Gastrocnemius medialis (tissue), 4 donors: ENCODE measurements around the gene NLRP9. TPM values are rescaled to one million over a fixed set of nuclear protein-coding genes. Genes with fewer than 3 reads are reported as not detected.
"Not testable (repeated sequence)": the region's sequence is repeated elsewhere in the genome, so short reads cannot be mapped to it uniquely, and the experiment has no call there.

ENCODE experiments used
- ATAC-seq, 2 donors: fragments of 150-250 bp; one replicate each; pipeline ENCODE4 v1.9.1; 2016
- DNase-seq, 2 donors: peaks; one replicate each; pipeline ENCODE4 v3.0.0-alpha.2; 2019
- H3K27ac ChIP-seq, 4 donors: fragments of 200-600 bp; sonication (generic); 1 replicate in 1 of 4; 2 replicates in 3 of 4; pipeline ENCODE4 v1.5.1; 2016 to 2018; ENCODE audit warnings: mild to moderate bottlenecking in 2 of 4, moderate library complexity in 1 of 4
- H3K27me3 ChIP-seq, 3 donors: fragments of 200-600 bp; sonication (generic) in 2 of 3; 1 replicate in 1 of 3; 2 replicates in 2 of 3; pipeline versions ENCODE4 v1.5.1 to v1.6.0; 2016 to 2019; ENCODE audit warnings: mild to moderate bottlenecking in 1 of 3, moderate library complexity in 1 of 3
- H3K36me3 ChIP-seq, 2 donors: fragments of 200-600 bp; sonication (generic) in 1 of 2; one replicate each; pipeline ENCODE4 v1.5.1; 2017 to 2018
- H3K4me1 ChIP-seq, 2 donors: fragments of 200-600 bp; sonication (generic) in 1 of 2; one replicate each; pipeline ENCODE4 v1.5.1; 2016 to 2017; ENCODE audit warnings: mild to moderate bottlenecking in 2 of 2
- H3K4me3 ChIP-seq, 4 donors: fragments of 200-600 bp; sonication (generic) in 3 of 4; 1 replicate in 1 of 4; 2 replicates in 3 of 4; pipeline ENCODE4 v1.5.1; 2016 to 2019; ENCODE audit warnings: mild to moderate bottlenecking in 2 of 4
- H3K9me3 ChIP-seq, 3 donors: fragments of 200-600 bp; sonication (generic) in 2 of 3; 1 replicate in 1 of 3; 2 replicates in 2 of 3; pipeline ENCODE4 v1.5.1; 2016 to 2019
- POLR2A ChIP-seq, 2 donors: fragments of 450-650 bp; IDR thresholded peaks; one replicate each; pipeline ENCODE4 v1.6.1; 2017; ENCODE audit warnings: antibody characterized with exemption in 2 of 2, mild to moderate bottlenecking in 2 of 2, moderate library complexity in 2 of 2
- in situ Hi-C, 4 donors: fragments of 200-750 bp; cut with MboI; loops; one replicate each; pipeline versions ENCODE4 v1.15.0 to v1.8.0; 2017; ENCODE audit warnings: low sequenced_read_pairs in 4 of 4
- intact Hi-C: fragments of 100-400 bp; cut with DNase I; formaldehyde crosslinking; loops from one replicate; pipeline ENCODE4 v1.15.1; 2023; ENCODE audit warnings: low total_unique reads
- total RNA-seq, 4 donors: library from RNA; depleted of rRNA; stranded (reverse); fragments of >200 nt; gene quantifications; one replicate each; pipeline versions ENCODE4 v1.1.0 to v1.2.3, GENCODE V29; 2016
- TF ChIP-seq, protein P1 (sequence below), 5 experiments: fragments of 450-650 bp in 3 of 5; fragments of 200-600 bp in 2 of 5; sonication (generic) in 2 of 5; IDR thresholded peaks in 4 of 5; conservative IDR thresholded peaks in 1 of 5; 1 replicate in 4 of 5; 2 replicates in 1 of 5; pipeline ENCODE4 v1.5.1; 2016 to 2019; ENCODE audit warnings: antibody characterized with exemption in 5 of 5, mild to moderate bottlenecking in 3 of 5, moderate library complexity in 3 of 5

Gene NLRP9
- not detected for total RNA-seq

- Histone ChIP-seq H3K9me3 (no peaks in the 10 kb centered on the region), H3K4me3 (no peak within 1 kb of the TSS), H3K4me1 (no peaks in the 10 kb centered on the region), H3K27ac (no peak within 1 kb of the TSS), H3K36me3 (no peaks in the 10 kb centered on the region), H3K27me3 (no peaks in the 10 kb centered on the region)
- intact Hi-C loops (no loop called here), in situ Hi-C loops (no loop called here)
- ATAC-seq (no peak), DNase-seq (no peak)
- TF ChIP-seq, protein P1, sequence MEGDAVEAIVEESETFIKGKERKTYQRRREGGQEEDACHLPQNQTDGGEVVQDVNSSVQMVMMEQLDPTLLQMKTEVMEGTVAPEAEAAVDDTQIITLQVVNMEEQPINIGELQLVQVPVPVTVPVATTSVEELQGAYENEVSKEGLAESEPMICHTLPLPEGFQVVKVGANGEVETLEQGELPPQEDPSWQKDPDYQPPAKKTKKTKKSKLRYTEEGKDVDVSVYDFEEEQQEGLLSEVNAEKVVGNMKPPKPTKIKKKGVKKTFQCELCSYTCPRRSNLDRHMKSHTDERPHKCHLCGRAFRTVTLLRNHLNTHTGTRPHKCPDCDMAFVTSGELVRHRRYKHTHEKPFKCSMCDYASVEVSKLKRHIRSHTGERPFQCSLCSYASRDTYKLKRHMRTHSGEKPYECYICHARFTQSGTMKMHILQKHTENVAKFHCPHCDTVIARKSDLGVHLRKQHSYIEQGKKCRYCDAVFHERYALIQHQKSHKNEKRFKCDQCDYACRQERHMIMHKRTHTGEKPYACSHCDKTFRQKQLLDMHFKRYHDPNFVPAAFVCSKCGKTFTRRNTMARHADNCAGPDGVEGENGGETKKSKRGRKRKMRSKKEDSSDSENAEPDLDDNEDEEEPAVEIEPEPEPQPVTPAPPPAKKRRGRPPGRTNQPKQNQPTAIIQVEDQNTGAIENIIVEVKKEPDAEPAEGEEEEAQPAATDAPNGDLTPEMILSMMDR (IDR thresholded peaks at IDR 0.05 in 4 of 5, conservative IDR thresholded peaks at IDR 0.05 in 1 of 5) = no peak
- TF ChIP-seq POLR2A (IDR thresholded peaks at IDR 0.05) = no peak
Observed at GRCh38 chr19:55738302-55738701, at the start of gene NLRP9. NLRP9 (minus strand) TSS chr19:55738402; CDS start chr19:55738374, 28 bp downstream.

DNA sequence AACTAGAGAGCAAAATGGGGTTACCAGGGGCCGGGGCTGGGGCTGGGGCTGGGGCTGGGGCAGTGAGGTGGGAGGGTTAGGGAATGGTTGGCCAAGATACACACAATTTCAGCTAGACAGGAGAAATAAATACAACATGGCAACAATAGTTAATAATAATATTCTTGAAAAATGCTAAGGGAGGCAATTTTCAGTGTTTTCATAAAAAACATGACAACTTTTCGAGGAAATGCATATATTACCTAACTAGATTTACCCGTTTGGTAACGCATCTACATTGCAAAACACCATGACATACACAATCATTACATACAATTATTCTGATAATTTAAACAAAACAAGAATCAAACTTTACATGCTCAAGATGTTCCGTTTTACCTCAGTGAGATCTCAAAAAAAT is 42.9 kb upstream of the NLRP9 start:
- TF ChIP-seq, protein P1 (IDR thresholded peaks at IDR 0.05 in 4 of 5, conservative IDR thresholded peaks at IDR 0.05 in 1 of 5) = no peak
- TF ChIP-seq POLR2A (IDR thresholded peaks at IDR 0.05) = no peak
- no peaks in the 10 kb centered on the region for H3K27me3 ChIP-seq

DNA sequence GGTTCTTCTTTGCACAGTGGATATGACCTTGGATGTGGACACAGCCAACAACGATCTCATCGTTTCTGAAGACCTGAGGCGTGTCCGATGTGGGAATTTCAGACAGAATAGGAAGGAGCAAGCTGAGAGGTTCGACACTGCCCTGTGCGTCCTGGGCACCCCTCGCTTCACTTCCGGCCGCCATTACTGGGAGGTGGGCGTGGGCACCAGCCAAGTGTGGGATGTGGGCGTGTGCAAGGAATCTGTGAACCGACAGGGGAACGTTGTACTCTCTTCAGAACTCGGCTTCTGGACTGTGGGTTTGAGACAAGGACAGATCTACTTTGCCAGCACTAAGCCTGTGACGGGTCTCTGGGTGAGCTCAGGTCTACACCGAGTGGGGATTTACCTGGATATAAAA is 40.1 kb upstream of the NLRP9 start:
- ATAC-seq = no peak
- no peaks in the 10 kb centered on the region for H3K9me3 ChIP-seq
- H3K36me3 ChIP-seq = no peaks in the 10 kb centered on the region
- no peak overlapping the region for H3K4me3 ChIP-seq
- intact Hi-C loops = no loop called here
- in situ Hi-C loops = no loop called here
- no peak for DNase-seq
- H3K27me3 ChIP-seq = no peaks in the 10 kb centered on the region
- H3K27ac ChIP-seq = no peak overlapping the region
- no peaks in the 10 kb centered on the region for H3K4me1 ChIP-seq
- no peak for TF ChIP-seq POLR2A (IDR thresholded peaks at IDR 0.05)
- TF ChIP-seq, protein P1 (IDR thresholded peaks at IDR 0.05 in 4 of 5, conservative IDR thresholded peaks at IDR 0.05 in 1 of 5) = no peak

More for the DNA sequence above, 42.9 kb upstream of the NLRP9 start:
- Histone ChIP-seq H3K9me3 (no peaks in the 10 kb centered on the region), H3K4me1 (no peaks in the 10 kb centered on the region), H3K4me3 (no peak overlapping the region), H3K36me3 (no peaks in the 10 kb centered on the region), H3K27ac (no peak overlapping the region)
- DNase-seq (no peak), ATAC-seq (no peak)
- intact Hi-C loops = no loop called here
- in situ Hi-C loops = no loop called here

- H3K36me3 ChIP-seq = no peaks in the 10 kb centered on the region
- no peak for DNase-seq
- TF ChIP-seq, protein P1 (IDR thresholded peaks at IDR 0.05 in 4 of 5, conservative IDR thresholded peaks at IDR 0.05 in 1 of 5) = no peak
- TF ChIP-seq POLR2A (IDR thresholded peaks at IDR 0.05) = no peak
- in situ Hi-C loops (no loop called here), intact Hi-C loops (no loop called here)
- H3K9me3 ChIP-seq = no peaks in the 10 kb centered on the region
- no peaks in the 10 kb centered on the region for H3K4me1 ChIP-seq
- no peak overlapping the region for H3K4me3 ChIP-seq
- no peak for ATAC-seq
- no peaks in the 10 kb centered on the region for H3K27me3 ChIP-seq
- no peak overlapping the region for H3K27ac ChIP-seq
Observed at GRCh38 chr19:55777528-55777927, 39.3 kb upstream of the NLRP9 start.

- in situ Hi-C loops, H3K4me3 ChIP-seq, H3K27ac ChIP-seq, H3K36me3 ChIP-seq, H3K4me1 ChIP-seq, H3K27me3 ChIP-seq, DNase-seq, H3K9me3 ChIP-seq, ATAC-seq, intact Hi-C loops: not testable (repeated sequence)
Observed at GRCh38 chr19:55769632-55770031, 31.4 kb upstream of the NLRP9 start.

DNA sequence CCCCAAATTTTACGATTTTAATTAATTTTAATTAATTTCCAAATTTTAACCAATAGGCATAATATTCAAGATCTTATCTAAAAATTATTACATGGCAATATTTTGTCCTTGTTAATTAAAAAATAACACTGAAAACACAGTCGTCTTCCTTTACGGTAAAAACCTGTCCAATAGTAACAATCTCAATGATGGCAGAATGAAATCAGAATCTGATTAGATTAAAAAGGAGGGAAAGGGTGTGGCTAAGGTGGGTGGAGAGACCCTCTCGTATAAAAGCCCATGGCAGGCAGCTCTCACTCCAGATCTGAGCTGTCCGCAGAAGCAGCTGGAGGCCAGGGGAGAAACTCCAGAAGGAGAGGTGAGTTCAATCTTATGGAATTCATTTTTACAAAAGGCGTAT is 30.6 kb upstream of the NLRP9 start, which contains the start of gene RFPL4AL1:
Gene RFPL4AL1, plus strand, starts transcription at position 301 of the 400 bp plus-strand sequence. CDS start 2,687 bp downstream, outside the sequence.
- H3K27ac ChIP-seq, in situ Hi-C loops, H3K9me3 ChIP-seq, H3K27me3 ChIP-seq, ATAC-seq, DNase-seq, H3K4me1 ChIP-seq, H3K4me3 ChIP-seq, intact Hi-C loops, H3K36me3 ChIP-seq: not testable (repeated sequence)
